Neutrophil (primary cell): ENCODE measurements around the gene MAP3K9.

Experiments used
- H3K27ac ChIP-seq: fragments of 200-600 bp; sonication (generic); 2 replicates; pipeline ENCODE4 v1.5.1; 2016; ENCODE audit warnings: mild to moderate bottlenecking, moderate library complexity
- H3K27me3 ChIP-seq: fragments of 200-600 bp; sonication (generic); 2 replicates; pipeline ENCODE4 v1.6.0; 2016; ENCODE audit warnings: mild to moderate bottlenecking
- H3K36me3 ChIP-seq: fragments of 200-600 bp; sonication (generic); 2 replicates; pipeline ENCODE4 v1.5.1; 2017
- H3K4me1 ChIP-seq, 2 experiments: fragments of 200-600 bp in 1 of 2; sonication (generic) in 1 of 2; 1 replicate in 1 of 2; 2 replicates in 1 of 2; pipeline versions ENCODE4 v1.5.1 to v1.6.1; 2013 to 2016; ENCODE audit warnings: low read depth in 1 of 2, low read length in 1 of 2, mild to moderate bottlenecking in 1 of 2, moderate library complexity in 1 of 2; ENCODE audit not compliant: control insufficient read depth in 1 of 2, insufficient read depth in 1 of 2
- H3K4me3 ChIP-seq, 2 experiments: fragments of 200-600 bp in 1 of 2; sonication (generic) in 1 of 2; 1 replicate in 1 of 2; 2 replicates in 1 of 2; pipeline ENCODE4 v1.5.1; 2013 to 2016; ENCODE audit warnings: low read depth in 1 of 2, low read length in 1 of 2, mild to moderate bottlenecking in 1 of 2, moderate library complexity in 1 of 2
- H3K9me3 ChIP-seq: fragments of 200-600 bp; sonication (generic); 2 replicates; pipeline ENCODE4 v1.5.1; 2016
- CTCF ChIP-seq: fragments of 200-600 bp; sonication (generic); IDR thresholded peaks from 2 replicates; pipeline ENCODE4 v1.5.1; 2016; ENCODE audit warnings: antibody characterized with exemption

MAP3K9 gene

GRCh38 chr14:70808416-70809224, 693 bp downstream of the MAP3K9 start:
- Histone ChIP-seq H3K4me3 (peak overlapping the region; percentile 61 to 92), H3K27me3 (peaks cover 100% of the 10 kb centered on the region), H3K9me3 (no peaks in the 10 kb centered on the region), H3K36me3 (no peaks in the 10 kb centered on the region), H3K27ac (no peak overlapping the region), H3K4me1 (peaks cover 10 to 17% of the 10 kb centered on the region in 2 experiments)
- TF ChIP-seq CTCF: no peak

- no peak for TF ChIP-seq CTCF
- Histone ChIP-seq H3K9me3 (no peaks in the 10 kb centered on the region), H3K36me3 (no peaks in the 10 kb centered on the region), H3K4me1 (peaks cover 10 to 17% of the 10 kb centered on the region in 2 experiments), H3K27me3 (peaks cover 99% of the 10 kb centered on the region), H3K4me3 (peak overlapping the region; percentile 61 to 92), H3K27ac (no peak overlapping the region)
Observed at GRCh38 chr14:70807898-70808415, 1.4 kb downstream of the MAP3K9 start.

- TF ChIP-seq CTCF: no peak
- H3K36me3 ChIP-seq: no peaks in the 10 kb centered on the region
- H3K27ac ChIP-seq: no peak overlapping the region
- H3K27me3 ChIP-seq: peaks cover 99% of the 10 kb centered on the region
- no peaks in the 10 kb centered on the region for H3K9me3 ChIP-seq
- no peak overlapping the region for H3K4me3 ChIP-seq
- peaks cover 6 to 13% of the 10 kb centered on the region in 2 experiments for H3K4me1 ChIP-seq
Observed at GRCh38 chr14:70804556-70805162, 4.7 kb downstream of the MAP3K9 start.

- Histone ChIP-seq H3K36me3 (no peaks in the 10 kb centered on the region), H3K27ac (no peak overlapping the region), H3K27me3 (peaks cover 91% of the 10 kb centered on the region), H3K9me3 (no peaks in the 10 kb centered on the region), H3K4me1 (peaks cover 5 to 6% of the 10 kb centered on the region in 2 experiments), H3K4me3 (no peak overlapping the region)
- no peak for TF ChIP-seq CTCF
Observed at GRCh38 chr14:70803321-70804310, 5.7 kb downstream of the MAP3K9 start.

GRCh38 chr14:70802379-70802778, 6.9 kb downstream of the MAP3K9 start:
- H3K27ac ChIP-seq: no peak overlapping the region
- H3K27me3 ChIP-seq: peaks cover 86% of the 10 kb centered on the region
- H3K9me3 ChIP-seq: no peaks in the 10 kb centered on the region
- no peak overlapping the region for H3K4me3 ChIP-seq
- no peaks in the 10 kb centered on the region for H3K36me3 ChIP-seq
- no peaks in the 10 kb centered on the region for H3K4me1 ChIP-seq
- no peak for TF ChIP-seq CTCF
